ENCODE measurements around the gene IL23A. TPM values are rescaled to one million over a fixed set of nuclear protein-coding genes. Genes with fewer than 3 reads are reported as not detected.

Gene IL23A
- total RNA-seq, 2 donors from 2014 or later: not detected

DNA sequence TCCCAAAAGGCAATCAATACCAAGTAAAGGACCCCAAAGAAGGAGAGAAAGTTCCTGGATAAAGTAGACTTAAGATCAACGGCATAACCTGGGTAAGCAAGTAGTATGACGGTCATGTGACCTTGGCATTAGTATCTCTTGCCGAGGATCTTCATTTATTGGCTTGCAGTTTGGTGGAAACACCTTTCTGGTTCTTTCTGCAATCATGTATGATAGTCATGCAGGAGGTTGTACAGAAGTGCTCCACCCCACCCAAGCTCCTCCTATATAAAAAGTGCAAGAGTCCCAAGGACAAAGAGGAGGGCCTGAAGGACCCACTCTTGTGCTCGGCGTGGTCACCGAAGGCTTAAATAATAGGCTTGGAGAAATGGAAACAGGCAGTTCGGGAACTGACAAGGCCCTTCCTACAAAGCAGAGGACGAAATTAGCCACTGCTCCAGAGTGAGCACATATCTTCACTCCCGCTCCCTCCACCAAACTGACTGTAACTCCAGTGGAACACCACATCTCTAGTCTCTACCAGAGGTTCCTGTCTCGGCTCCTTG, 39.3 kb upstream of the IL23A start:
- H3K4me1 ChIP-seq (replicated peaks): peaks cover 15% of the 10 kb centered on the region

DNA sequence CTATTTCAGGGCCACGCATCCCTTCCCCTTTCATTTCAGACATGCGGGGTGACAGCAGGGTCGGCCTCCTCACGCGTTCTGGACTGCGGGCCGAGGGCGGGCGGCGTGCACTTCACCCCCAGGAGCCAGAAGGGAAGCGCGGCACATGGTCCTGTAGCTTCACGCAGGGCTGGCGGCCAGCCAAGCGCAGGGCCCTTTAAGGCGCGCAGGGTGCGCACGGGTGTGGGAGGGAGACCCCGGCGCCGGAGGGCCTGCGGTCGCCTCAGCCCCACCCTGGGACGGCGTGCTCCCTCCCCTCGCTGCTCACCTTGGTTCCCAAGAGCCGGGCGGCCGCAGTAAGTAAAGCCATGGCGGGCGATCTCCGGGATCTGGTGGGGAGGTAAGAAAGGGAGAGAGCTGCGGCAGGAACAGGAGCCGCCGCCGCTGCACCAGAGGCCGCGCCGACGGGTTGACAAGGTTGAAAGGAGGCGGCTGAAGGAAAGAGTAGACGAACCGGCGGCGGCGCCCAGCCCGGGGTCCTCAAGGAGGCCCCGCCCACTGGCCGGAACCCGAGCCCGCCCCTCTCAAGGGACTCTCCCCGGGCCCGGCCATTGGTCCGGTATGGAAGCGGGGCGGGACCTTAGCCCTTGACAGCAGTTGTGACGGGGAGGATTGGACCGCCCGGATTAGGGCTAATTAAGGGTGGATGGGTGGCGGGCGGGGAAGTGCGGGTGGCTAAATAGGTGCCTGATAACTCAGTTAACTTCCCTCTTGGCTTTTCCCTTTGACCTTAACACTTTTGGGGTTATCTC, 38.6 kb upstream of the IL23A start, which contains the start of gene CS:
Gene CS (minus strand): TSS at position 478 of the 791 bp plus-strand sequence. CDS start 129 bp downstream, at position 349.
- intact Hi-C loops (cut with DNase I): no loop called here
- Histone ChIP-seq H3K4me3 (peak within 1 kb of the TSS; percentile 86 to 91), H3K27me3 (replicated peaks; ENCODE audit: insufficient read depth) (no peaks in the 10 kb centered on the region), H3K27ac (peak within 1 kb of the TSS; percentile 92 to 95), H3K4me1 (replicated peaks) (peaks cover 15% of the 10 kb centered on the region), H3K9me3 (no peaks in the 10 kb centered on the region), H3K36me3 (no peaks in the 10 kb centered on the region)
- DNase-seq (ENCODE audit: low spot score): peak; percentile 99
- TF ChIP-seq, protein P1, sequence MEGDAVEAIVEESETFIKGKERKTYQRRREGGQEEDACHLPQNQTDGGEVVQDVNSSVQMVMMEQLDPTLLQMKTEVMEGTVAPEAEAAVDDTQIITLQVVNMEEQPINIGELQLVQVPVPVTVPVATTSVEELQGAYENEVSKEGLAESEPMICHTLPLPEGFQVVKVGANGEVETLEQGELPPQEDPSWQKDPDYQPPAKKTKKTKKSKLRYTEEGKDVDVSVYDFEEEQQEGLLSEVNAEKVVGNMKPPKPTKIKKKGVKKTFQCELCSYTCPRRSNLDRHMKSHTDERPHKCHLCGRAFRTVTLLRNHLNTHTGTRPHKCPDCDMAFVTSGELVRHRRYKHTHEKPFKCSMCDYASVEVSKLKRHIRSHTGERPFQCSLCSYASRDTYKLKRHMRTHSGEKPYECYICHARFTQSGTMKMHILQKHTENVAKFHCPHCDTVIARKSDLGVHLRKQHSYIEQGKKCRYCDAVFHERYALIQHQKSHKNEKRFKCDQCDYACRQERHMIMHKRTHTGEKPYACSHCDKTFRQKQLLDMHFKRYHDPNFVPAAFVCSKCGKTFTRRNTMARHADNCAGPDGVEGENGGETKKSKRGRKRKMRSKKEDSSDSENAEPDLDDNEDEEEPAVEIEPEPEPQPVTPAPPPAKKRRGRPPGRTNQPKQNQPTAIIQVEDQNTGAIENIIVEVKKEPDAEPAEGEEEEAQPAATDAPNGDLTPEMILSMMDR (IDR thresholded peaks at IDR 0.05): no peak
- TF ChIP-seq POLR2AphosphoS5 (IDR thresholded peaks at IDR 0.05): peak; percentile 95
- TF ChIP-seq POLR2A (IDR thresholded peaks at IDR 0.05): peak; percentile 62
- WGBS: under 1% methylated on average over 63 of the region's 63 CpGs

More for the DNA sequence above, 39.3 kb upstream of the IL23A start:
- Histone ChIP-seq H3K27me3 (replicated peaks; ENCODE audit: insufficient read depth) (no peaks in the 10 kb centered on the region), H3K9me3 (no peaks in the 10 kb centered on the region), H3K27ac (peak overlapping the region; percentile 92 to 95), H3K4me3 (peak overlapping the region; percentile 86 to 91), H3K36me3 (no peaks in the 10 kb centered on the region)
- TF ChIP-seq POLR2A (IDR thresholded peaks at IDR 0.05): no peak
- TF ChIP-seq, protein P1 (IDR thresholded peaks at IDR 0.05): no peak
- TF ChIP-seq POLR2AphosphoS5 (IDR thresholded peaks at IDR 0.05): no peak
- intact Hi-C loops (cut with DNase I): no loop called here
- 1% methylated on average over 10 of the region's 10 CpGs for WGBS
- DNase-seq (ENCODE audit: low spot score): peak; percentile 7

DNA sequence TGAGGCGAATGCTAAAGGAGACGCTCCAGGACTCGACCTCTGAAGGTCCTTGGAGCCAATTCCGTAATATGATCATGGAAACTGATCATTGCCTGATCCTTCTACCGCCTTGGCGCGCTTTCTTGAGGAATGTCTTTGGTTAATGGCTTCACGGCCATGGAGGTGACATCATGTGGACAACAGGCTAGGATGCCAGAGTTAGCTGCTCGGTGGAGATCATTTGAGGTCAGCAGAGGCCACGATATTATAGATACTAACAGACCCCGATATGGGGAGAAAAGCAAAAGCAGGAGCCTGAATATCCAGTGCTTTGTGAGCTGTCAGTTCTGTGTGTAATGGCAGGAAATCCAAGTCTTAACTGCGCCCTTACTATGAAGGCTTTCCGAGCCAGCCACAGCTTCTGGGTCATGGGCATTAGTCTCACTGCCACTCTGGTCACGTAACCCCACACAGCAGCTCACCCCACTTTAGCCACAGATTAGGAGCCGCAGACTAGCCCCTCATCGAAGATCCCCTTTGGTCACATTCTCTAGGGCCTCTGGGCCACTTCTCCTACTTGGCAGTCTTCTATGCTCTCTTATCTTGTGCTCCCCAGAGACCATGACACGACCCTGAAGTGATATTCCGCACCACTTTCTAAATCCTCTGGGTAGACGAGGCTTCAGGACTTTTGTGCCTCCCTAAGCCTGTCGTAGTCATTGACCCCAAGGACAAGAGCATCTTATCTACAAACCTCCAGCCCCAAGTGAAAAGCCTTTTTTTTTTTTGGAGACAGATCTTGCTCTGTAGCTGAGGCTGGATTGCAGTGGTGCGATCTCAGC, 37.8 kb upstream of the IL23A start:
- 37% methylated on average over 21 of the region's 21 CpGs for WGBS
- H3K4me3 ChIP-seq: peak overlapping the region; percentile 86 to 91
- no peaks in the 10 kb centered on the region for H3K9me3 ChIP-seq
- TF ChIP-seq POLR2A (IDR thresholded peaks at IDR 0.05): no peak
- TF ChIP-seq POLR2AphosphoS5 (IDR thresholded peaks at IDR 0.05): no peak
- TF ChIP-seq, protein P1 (IDR thresholded peaks at IDR 0.05): no peak
- intact Hi-C loops (cut with DNase I): no loop called here
- no peak for DNase-seq (ENCODE audit: low spot score)
- peaks cover 15% of the 10 kb centered on the region for H3K4me1 ChIP-seq (replicated peaks)
- H3K27ac ChIP-seq: peak overlapping the region; percentile 92 to 95
- H3K36me3 ChIP-seq: no peaks in the 10 kb centered on the region
- H3K27me3 ChIP-seq (replicated peaks; ENCODE audit: insufficient read depth): no peaks in the 10 kb centered on the region

DNA sequence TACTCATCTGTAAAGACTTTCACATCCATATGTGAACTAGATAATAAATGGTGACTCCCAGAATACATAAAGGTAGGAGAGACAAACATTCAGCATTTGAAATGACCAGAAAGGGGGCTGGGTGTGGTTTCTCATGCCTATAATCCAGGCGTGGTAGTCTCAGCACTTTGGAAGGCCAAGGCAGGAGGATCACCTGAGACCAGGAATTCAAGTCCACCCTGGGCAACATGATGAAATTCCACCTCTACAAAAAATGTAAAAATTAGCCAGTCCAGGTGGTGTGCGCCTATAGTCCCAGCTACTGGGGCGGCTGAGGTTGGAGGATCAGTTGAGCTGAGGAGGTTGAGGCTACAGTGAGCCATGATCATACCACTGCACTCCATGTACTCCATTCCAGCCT, 34.4 kb upstream of the IL23A start:
- intact Hi-C loops (cut with DNase I): no loop called here
- H3K9me3 ChIP-seq: no peaks in the 10 kb centered on the region
- TF ChIP-seq POLR2AphosphoS5 (IDR thresholded peaks at IDR 0.05) (no peak), POLR2A (IDR thresholded peaks at IDR 0.05) (no peak)
- TF ChIP-seq, protein P1 (IDR thresholded peaks at IDR 0.05): no peak
- no peak overlapping the region for H3K4me3 ChIP-seq
- H3K4me1 ChIP-seq (replicated peaks): peaks cover 5% of the 10 kb centered on the region
- no peak for DNase-seq (ENCODE audit: low spot score)
- no peaks in the 10 kb centered on the region for H3K36me3 ChIP-seq
- no peaks in the 10 kb centered on the region for H3K27me3 ChIP-seq (replicated peaks; ENCODE audit: insufficient read depth)
- H3K27ac ChIP-seq: no peak overlapping the region
- 91% methylated on average over 3 of the region's 3 CpGs for WGBS

Measured in prostate gland (tissue), 2 donors.